Right atrium auricular region (tissue), 2 donors: ENCODE measurements around the gene CLP1. TPM values are rescaled to one million over a fixed set of nuclear protein-coding genes. Genes with fewer than 3 reads are reported as not detected.

Experiments used
- DNase-seq: peaks from one replicate; pipeline ENCODE4 v3.0.0-alpha.2; 2019; ENCODE audit warnings: low spot score
- H3K27ac ChIP-seq, 2 donors: fragments of 200-600 bp; sonication (generic); 1 replicate in 1 of 2; 2 replicates in 1 of 2; pipeline ENCODE4 v1.5.1; 2016 to 2019
- H3K27me3 ChIP-seq, 2 donors: fragments of 200-600 bp; sonication (generic); one replicate each; pipeline versions ENCODE4 v1.5.1 to v1.6.0; 2017 to 2019
- H3K36me3 ChIP-seq: fragments of 200-600 bp; sonication (generic); one replicate; pipeline ENCODE4 v1.5.1; 2016
- H3K4me1 ChIP-seq, 2 donors: fragments of 200-600 bp; sonication (generic); one replicate each; pipeline versions ENCODE4 v1.5.1 to v1.6.0; 2017 to 2019
- H3K4me3 ChIP-seq, 2 donors: fragments of 200-600 bp; sonication (generic); 1 replicate in 1 of 2; 2 replicates in 1 of 2; pipeline ENCODE4 v1.5.1; 2017 to 2019; ENCODE audit warnings: mild to moderate bottlenecking in 1 of 2, moderate library complexity in 1 of 2
- H3K9me3 ChIP-seq, 2 donors: fragments of 200-600 bp; sonication (generic); one replicate each; pipeline ENCODE4 v1.5.1; 2019
- CTCF ChIP-seq, 2 donors: fragments of 200-600 bp; sonication (generic); IDR thresholded peaks; one replicate each; pipeline ENCODE4 v1.5.1; 2019; ENCODE audit warnings: antibody characterized with exemption in 2 of 2
- total RNA-seq, 2 donors: library from RNA; depleted of rRNA; stranded (reverse); fragments of >200 nt; gene quantifications; one replicate each; pipeline ENCODE4 v1.1.0, GENCODE V29; 2016

Gene CLP1
- total RNA-seq, 2 donors from 2014 or later: 5.9 to 8.1 TPM

- no peak overlapping the region for H3K4me3 ChIP-seq
- no peaks in the 10 kb centered on the region for H3K9me3 ChIP-seq
- DNase-seq: no peak
- no peaks in the 10 kb centered on the region for H3K27me3 ChIP-seq
- no peaks in the 10 kb centered on the region for H3K36me3 ChIP-seq
- TF ChIP-seq CTCF (IDR thresholded peaks at IDR 0.05): no peak
- no peak overlapping the region for H3K27ac ChIP-seq
- H3K4me1 ChIP-seq: no peaks in the 10 kb centered on the region
These were observed 27.4 kb upstream of the CLP1 start for GRCh38 chr11:57630171-57630570.

GRCh38 chr11:57632116-57632515 is 25.4 kb upstream of the CLP1 start:
- no peak overlapping the region for H3K4me3 ChIP-seq
- H3K27ac ChIP-seq: no peak overlapping the region
- no peaks in the 10 kb centered on the region for H3K4me1 ChIP-seq
- H3K9me3 ChIP-seq: no peaks in the 10 kb centered on the region
- H3K36me3 ChIP-seq: no peaks in the 10 kb centered on the region
- H3K27me3 ChIP-seq: no peaks in the 10 kb centered on the region
- no peak for TF ChIP-seq CTCF (IDR thresholded peaks at IDR 0.05)
- no peak for DNase-seq

- no peak overlapping the region for H3K4me3 ChIP-seq
- TF ChIP-seq CTCF (IDR thresholded peaks at IDR 0.05): no peak
- no peaks in the 10 kb centered on the region for H3K27me3 ChIP-seq
- H3K4me1 ChIP-seq: peaks cover 0 to 7% of the 10 kb centered on the region in 2 donors
- DNase-seq: no peak
- no peaks in the 10 kb centered on the region for H3K36me3 ChIP-seq
- H3K27ac ChIP-seq: no peak overlapping the region
- H3K9me3 ChIP-seq: no peaks in the 10 kb centered on the region
These were observed 24.0 kb upstream of the CLP1 start for GRCh38 chr11:57633394-57634070.

GRCh38 chr11:57634311-57634710 is 23.3 kb upstream of the CLP1 start:
- H3K4me1 ChIP-seq: peaks cover 0 to 12% of the 10 kb centered on the region in 2 donors
- no peaks in the 10 kb centered on the region for H3K27me3 ChIP-seq
- DNase-seq: no peak
- no peak overlapping the region for H3K4me3 ChIP-seq
- no peaks in the 10 kb centered on the region for H3K9me3 ChIP-seq
- TF ChIP-seq CTCF (IDR thresholded peaks at IDR 0.05): no peak
- no peaks in the 10 kb centered on the region for H3K36me3 ChIP-seq
- no peak overlapping the region for H3K27ac ChIP-seq

GRCh38 chr11:57635246-57635645 is 22.3 kb upstream of the CLP1 start:
- no peaks in the 10 kb centered on the region for H3K27me3 ChIP-seq
- no peak for DNase-seq
- no peak overlapping the region for H3K4me3 ChIP-seq
- no peaks in the 10 kb centered on the region for H3K9me3 ChIP-seq
- H3K4me1 ChIP-seq: peaks cover 0 to 22% of the 10 kb centered on the region in 2 donors
- H3K27ac ChIP-seq: no peak overlapping the region
- H3K36me3 ChIP-seq: no peaks in the 10 kb centered on the region
- no peak for TF ChIP-seq CTCF (IDR thresholded peaks at IDR 0.05)

GRCh38 chr11:57637626-57638004 is 19.9 kb upstream of the CLP1 start:
- H3K4me1 ChIP-seq: peaks cover 0 to 35% of the 10 kb centered on the region in 2 donors
- peak overlapping the region; percentile 85 for H3K4me3 ChIP-seq
- TF ChIP-seq CTCF (IDR thresholded peaks at IDR 0.05): no peak
- no peaks in the 10 kb centered on the region for H3K9me3 ChIP-seq
- peak overlapping the region in 1 of 2 donors; percentile 73 for H3K27ac ChIP-seq
- H3K27me3 ChIP-seq: no peaks in the 10 kb centered on the region
- no peak for DNase-seq
- no peaks in the 10 kb centered on the region for H3K36me3 ChIP-seq
